ENCODE data around the gene KRT71.

- TF ChIP-seq CTBP1 (IDR thresholded peaks at IDR 0.05; ENCODE audit: borderline replicate concordance) (no peak), HDGF (IDR thresholded peaks at IDR 0.05; ENCODE audit: borderline replicate concordance) (no peak), BHLHE40 (IDR thresholded peaks at IDR 0.05; ENCODE audit: borderline replicate concordance) (no peak), SP1 (IDR thresholded peaks at IDR 0.05) (no peak), FOXK2 (IDR thresholded peaks at IDR 0.05) (no peak), TARDBP (IDR thresholded peaks at IDR 0.05) (no peak), ZNF384 (IDR thresholded peaks at IDR 0.05) (no peak), PKNOX1 (IDR thresholded peaks at IDR 0.05) (no peak), SUZ12 (IDR thresholded peaks at IDR 0.05) (no peak), FOXA1 (IDR thresholded peaks at IDR 0.05) (no peak), NFRKB (IDR thresholded peaks at IDR 0.05) (no peak), LEF1 (IDR thresholded peaks at IDR 0.05; ENCODE audit: borderline replicate concordance) (no peak), FOXM1 (IDR thresholded peaks at IDR 0.05; ENCODE audit: borderline replicate concordance) (no peak), ELF4 (IDR thresholded peaks at IDR 0.05) (no peak)
Observed at GRCh38 chr12:52534482-52534881, 18.5 kb downstream of the KRT71 start.

Measured in HEK293T (cell line).